Activated naive CD8-positive, alpha-beta T cell treated with anti-CD3 and anti-CD28 coated beads, Interleukin-2, amount 50 U/mL, for 16 hours (primary cell): Measurements from ENCODE around the gene KRTAP5-3.

ENCODE experiments used
- DNase-seq: peaks from one replicate; pipeline ENCODE4 v3.0.0-alpha.2; 2020; ENCODE audit warnings: low read depth, low spot score

Gene KRTAP5-3

DNA sequence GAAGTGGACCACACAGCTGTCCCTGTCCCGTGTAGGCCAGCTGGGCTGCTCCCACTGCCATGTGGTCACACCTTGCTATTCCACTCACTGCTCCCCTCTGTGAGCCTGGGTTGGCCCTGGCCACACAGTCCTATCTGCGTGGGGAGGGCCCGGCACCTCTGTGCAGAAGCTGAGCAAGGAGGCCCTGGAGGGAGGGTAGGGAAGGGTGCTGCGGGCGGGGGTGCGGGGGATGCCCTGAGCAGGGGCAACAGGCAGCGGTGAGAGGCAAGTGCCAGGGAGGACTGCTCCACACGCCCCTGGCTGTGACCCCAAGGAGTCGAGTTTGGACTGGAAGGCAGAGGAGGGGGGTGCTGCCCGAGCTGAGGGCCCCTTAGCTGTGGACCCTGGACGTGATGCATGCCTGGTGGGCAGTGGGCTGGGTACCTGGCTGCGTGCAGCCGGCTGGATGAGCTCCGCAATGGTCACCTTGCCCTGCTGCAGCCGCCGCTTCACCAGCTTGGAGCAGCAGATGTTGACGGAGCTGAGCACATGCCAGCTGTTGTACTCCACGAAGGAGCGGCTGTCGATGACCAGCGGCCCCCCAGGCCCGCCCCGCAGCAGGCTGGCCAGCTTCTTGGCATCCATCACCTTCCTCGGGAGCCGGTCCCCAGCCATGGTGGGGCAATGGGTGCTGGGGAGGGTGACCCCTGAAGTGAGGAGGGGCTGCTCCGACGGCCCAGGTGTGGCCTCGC, 42.9 kb downstream of the KRTAP5-3 start:
- DNase-seq = no peak

GRCh38 chr11:1564535-1565172, 43.6 kb downstream of the KRTAP5-3 start:
- DNase-seq = no peak

- no peak for DNase-seq
Measured at GRCh38 chr11:1563697-1564534, 44.3 kb downstream of the KRTAP5-3 start.

- DNase-seq = no peak
Measured at GRCh38 chr11:1563149-1563638, 45.1 kb downstream of the KRTAP5-3 start.

- DNase-seq = no peak
Measured at GRCh38 chr11:1562469-1563148, 45.7 kb downstream of the KRTAP5-3 start.

GRCh38 chr11:1561955-1562354, 46.3 kb downstream of the KRTAP5-3 start:
- DNase-seq = no peak

GRCh38 chr11:1561266-1561665, 47.0 kb downstream of the KRTAP5-3 start:
- no peak for DNase-seq

DNA sequence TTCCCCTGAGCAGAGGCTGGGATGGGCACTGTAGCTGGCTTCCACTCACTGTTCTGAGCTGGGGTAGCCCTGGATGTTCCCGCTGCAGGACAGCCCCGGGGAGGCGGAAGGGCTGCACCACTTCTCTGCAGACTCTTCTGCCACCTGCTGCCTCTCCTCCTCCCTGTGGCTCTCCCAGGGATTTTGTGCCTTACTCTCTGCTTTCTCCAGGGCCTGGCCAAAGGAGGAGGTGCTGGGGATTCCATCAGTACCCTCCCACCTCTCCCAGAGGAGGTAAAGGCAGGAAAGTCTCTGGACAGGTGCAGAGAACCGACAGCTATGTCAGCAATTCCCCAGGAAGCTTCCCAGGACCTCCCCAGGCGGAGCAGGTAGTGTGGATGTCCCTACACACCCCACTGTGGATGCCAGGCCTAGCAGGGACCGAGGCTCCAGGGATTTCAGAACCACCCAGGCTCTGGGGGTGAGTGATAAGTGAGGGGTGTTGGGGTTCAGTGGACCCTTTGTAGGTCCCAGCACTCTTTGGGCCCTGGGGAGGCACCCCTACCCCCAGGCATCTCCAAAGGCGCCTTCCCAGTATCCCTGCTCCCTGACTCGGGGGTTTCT, 47.5 kb downstream of the KRTAP5-3 start:
- DNase-seq = no peak

- no peak for DNase-seq
Measured at GRCh38 chr11:1560002-1560648, 48.1 kb downstream of the KRTAP5-3 start.

- no peak for DNase-seq
Measured at GRCh38 chr11:1559111-1559951, 48.9 kb downstream of the KRTAP5-3 start.

GRCh38 chr11:1558775-1559110, 49.5 kb downstream of the KRTAP5-3 start:
- no peak for DNase-seq

DNA sequence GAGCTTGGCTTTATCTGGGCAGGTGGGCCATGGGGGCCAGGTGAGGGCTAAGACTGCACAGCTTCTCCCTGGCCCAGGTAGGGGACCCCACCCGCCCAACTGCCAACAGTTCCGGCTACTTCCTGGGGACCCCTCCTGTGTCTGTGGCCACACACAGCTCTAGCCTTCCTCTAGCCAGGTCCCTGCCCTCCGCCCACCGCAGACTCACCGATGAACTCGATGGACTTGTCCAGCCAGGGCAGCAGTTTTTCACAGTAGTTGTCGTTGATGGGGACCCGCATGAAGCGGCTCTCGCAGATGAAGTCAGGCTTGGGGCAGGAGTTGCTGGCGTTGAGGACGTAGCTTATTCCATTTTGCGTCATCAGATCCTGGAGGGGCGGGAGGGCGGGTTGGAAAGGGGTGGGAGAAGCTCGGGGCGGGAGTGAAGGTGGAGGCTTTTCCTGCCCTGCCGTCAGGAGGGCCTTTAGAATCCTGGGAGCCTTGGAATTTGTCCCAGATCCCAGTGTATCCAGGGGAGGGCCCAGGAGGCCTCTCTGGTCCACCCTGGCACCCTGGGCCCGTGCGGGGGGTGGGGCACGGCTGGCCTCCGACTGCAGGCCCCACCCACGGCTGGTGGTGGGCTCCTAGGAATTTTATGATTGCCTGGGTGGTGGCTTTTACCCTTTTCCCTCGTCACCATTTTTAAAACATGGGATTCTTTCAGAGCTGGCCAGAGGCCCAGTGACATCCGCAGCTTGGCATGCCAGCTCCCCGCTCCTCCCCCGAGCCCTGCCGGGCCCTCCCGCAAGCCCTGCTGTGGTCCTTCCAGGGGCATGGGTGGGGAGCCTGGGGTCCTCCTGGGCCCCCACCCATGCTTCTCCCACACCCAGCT, 50.1 kb downstream of the KRTAP5-3 start:
- DNase-seq = no peak
